ENCODE data around the gene IL10RB.
"Not testable (repeated sequence)": the region's sequence is repeated elsewhere in the genome, so short reads cannot be mapped to it uniquely, and the experiment has no call there.

The IL10RB gene

GRCh38 chr21:33232291-33233034, 33.7 kb upstream of the IL10RB start:
- DNase-seq (ENCODE audit: insufficient read length) = no peak
- peak; percentile 40 for FAIRE-seq
- TF ChIP-seq POLR2A (IDR thresholded peaks at IDR 0.05; ENCODE audit: low read depth, low read length) = no peak
- TF ChIP-seq TAF1 (IDR thresholded peaks at IDR 0.05; ENCODE audit: borderline replicate concordance, low read depth, low read length) = no peak
- TF ChIP-seq POLR2AphosphoS5 (IDR thresholded peaks at IDR 0.05; ENCODE audit: low read depth, low read length) = no peak

- no peak for DNase-seq (ENCODE audit: insufficient read length)
- no peak for FAIRE-seq
- no peak for TF ChIP-seq TAF1 (IDR thresholded peaks at IDR 0.05; ENCODE audit: borderline replicate concordance, low read depth, low read length)
- peak; percentile 58 for TF ChIP-seq POLR2A (IDR thresholded peaks at IDR 0.05; ENCODE audit: low read depth, low read length)
- TF ChIP-seq POLR2AphosphoS5 (IDR thresholded peaks at IDR 0.05; ENCODE audit: low read depth, low read length) = peak; percentile 37; the same call in 1 of the 2 replicates
These were observed 31.3 kb upstream of the IL10RB start for GRCh38 chr21:33234635-33235520.

- TF ChIP-seq POLR2A (IDR thresholded peaks at IDR 0.05; ENCODE audit: low read depth, low read length) = peak; percentile 49; the same call in 1 of the 2 replicates
- TF ChIP-seq POLR2AphosphoS5 (IDR thresholded peaks at IDR 0.05; ENCODE audit: low read depth, low read length) = no peak
- no peak for FAIRE-seq
These were observed 30.0 kb upstream of the IL10RB start for GRCh38 chr21:33236013-33236686.

GRCh38 chr21:33236766-33237165, 29.4 kb upstream of the IL10RB start:
- no peak for TF ChIP-seq POLR2AphosphoS5 (IDR thresholded peaks at IDR 0.05; ENCODE audit: low read depth, low read length)
- no peak for TF ChIP-seq TAF1 (IDR thresholded peaks at IDR 0.05; ENCODE audit: borderline replicate concordance, low read depth, low read length)
- no peak for TF ChIP-seq POLR2A (IDR thresholded peaks at IDR 0.05; ENCODE audit: low read depth, low read length)
- FAIRE-seq = no peak
- no peak for DNase-seq (ENCODE audit: insufficient read length)

More at GRCh38 chr21:33236013-33236686, 30.0 kb upstream of the IL10RB start:
- DNase-seq (ENCODE audit: insufficient read length) = no peak

- TF ChIP-seq POLR2AphosphoS5 (IDR thresholded peaks at IDR 0.05; ENCODE audit: low read depth, low read length) (no peak), TAF1 (IDR thresholded peaks at IDR 0.05; ENCODE audit: borderline replicate concordance, low read depth, low read length) (no peak), POLR2A (IDR thresholded peaks at IDR 0.05; ENCODE audit: low read depth, low read length) (0 out of 2 replicates have a peak, but pooled peaks have one; percentile 4)
- DNase-seq (ENCODE audit: insufficient read length) (no peak), FAIRE-seq (no peak)
These were observed 28.7 kb upstream of the IL10RB start for GRCh38 chr21:33237486-33237885.

GRCh38 chr21:33238146-33238545, 28.0 kb upstream of the IL10RB start:
- TF ChIP-seq TAF1 (IDR thresholded peaks at IDR 0.05; ENCODE audit: borderline replicate concordance, low read depth, low read length) = no peak
- TF ChIP-seq POLR2AphosphoS5 (IDR thresholded peaks at IDR 0.05; ENCODE audit: low read depth, low read length) = no peak
- no peak for TF ChIP-seq POLR2A (IDR thresholded peaks at IDR 0.05; ENCODE audit: low read depth, low read length)
- DNase-seq (ENCODE audit: insufficient read length) (no peak), FAIRE-seq (no peak)

- DNase-seq (ENCODE audit: insufficient read length) (peak; percentile 28), FAIRE-seq (peak; percentile 92)
- peak; percentile 54; the same call in 1 of the 2 replicates for TF ChIP-seq POLR2A (IDR thresholded peaks at IDR 0.05; ENCODE audit: low read depth, low read length)
- no peak; the same call in 1 of the 2 replicates for TF ChIP-seq POLR2AphosphoS5 (IDR thresholded peaks at IDR 0.05; ENCODE audit: low read depth, low read length)
These were observed 27.5 kb upstream of the IL10RB start for GRCh38 chr21:33238565-33239255.

GRCh38 chr21:33239559-33240127, 26.5 kb upstream of the IL10RB start:
- not testable (repeated sequence) for FAIRE-seq; DNase-seq (ENCODE audit: insufficient read length)

GRCh38 chr21:33240404-33240803, 25.8 kb upstream of the IL10RB start:
- FAIRE-seq = no peak
- TF ChIP-seq POLR2AphosphoS5 (IDR thresholded peaks at IDR 0.05; ENCODE audit: low read depth, low read length) (no peak), POLR2A (IDR thresholded peaks at IDR 0.05; ENCODE audit: low read depth, low read length) (no peak), TAF1 (IDR thresholded peaks at IDR 0.05; ENCODE audit: borderline replicate concordance, low read depth, low read length) (no peak)
- no peak for DNase-seq (ENCODE audit: insufficient read length)

GRCh38 chr21:33241846-33242245, 24.3 kb upstream of the IL10RB start:
- TF ChIP-seq POLR2AphosphoS5 (IDR thresholded peaks at IDR 0.05; ENCODE audit: low read depth, low read length) (no peak), TAF1 (IDR thresholded peaks at IDR 0.05; ENCODE audit: borderline replicate concordance, low read depth, low read length) (no peak), POLR2A (IDR thresholded peaks at IDR 0.05; ENCODE audit: low read depth, low read length) (no peak)
- FAIRE-seq = no peak
- DNase-seq (ENCODE audit: insufficient read length) = no peak

GRCh38 chr21:33242846-33243245, 23.3 kb upstream of the IL10RB start:
- DNase-seq (ENCODE audit: insufficient read length) = not testable (repeated sequence)

More at GRCh38 chr21:33242846-33243245, 23.3 kb upstream of the IL10RB start:
- FAIRE-seq = not testable (repeated sequence)

Measured in GM12892 (cell line).